B cell (primary cell): ENCODE results near the gene GALNT10.

Experiments
- CTCF ChIP-seq: fragments of 200-600 bp; IDR thresholded peaks from one replicate; pipeline ENCODE4 v1.8.0; 2022; ENCODE audit warnings: antibody characterized with exemption, mild to moderate bottlenecking
- EZH2 ChIP-seq: IDR thresholded peaks from 2 replicates; pipeline ENCODE4 v1.6.1; 2012; ENCODE audit warnings: borderline replicate concordance, low read depth, mild to moderate bottlenecking, moderate library complexity, low read length; ENCODE audit not compliant: insufficient read depth, poor library complexity, severe bottlenecking

DNA sequence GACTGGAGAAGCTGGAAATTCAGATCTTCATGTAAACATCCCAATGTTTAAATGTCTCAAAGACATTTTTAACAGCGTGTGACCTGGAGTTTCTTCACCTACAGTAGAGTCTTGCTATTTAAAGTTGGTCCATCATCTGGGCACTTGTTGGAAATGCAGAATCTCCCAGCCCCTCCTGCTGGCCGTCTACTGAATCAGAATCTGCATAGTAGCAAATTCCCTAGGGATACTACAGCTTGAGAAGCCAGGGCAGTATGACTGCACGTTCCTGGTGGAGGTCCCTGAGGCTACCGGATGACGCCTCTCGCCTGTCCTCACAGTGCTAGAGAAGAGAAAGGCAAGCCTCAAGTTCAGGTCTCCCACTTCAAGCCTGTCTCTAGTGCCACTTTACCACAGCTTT is 271.0 kb downstream of the GALNT10 start:
- TF ChIP-seq CTCF = no peak
- TF ChIP-seq EZH2 = no peak
